ENCODE measurements around the gene DCTN1. TPM values are rescaled to one million over a fixed set of nuclear protein-coding genes. Genes with fewer than 3 reads are reported as not detected.

Gene DCTN1
- total and polyA plus RNA-seq, 4 donors: 69.9 to 142 (median 104) TPM

DNA sequence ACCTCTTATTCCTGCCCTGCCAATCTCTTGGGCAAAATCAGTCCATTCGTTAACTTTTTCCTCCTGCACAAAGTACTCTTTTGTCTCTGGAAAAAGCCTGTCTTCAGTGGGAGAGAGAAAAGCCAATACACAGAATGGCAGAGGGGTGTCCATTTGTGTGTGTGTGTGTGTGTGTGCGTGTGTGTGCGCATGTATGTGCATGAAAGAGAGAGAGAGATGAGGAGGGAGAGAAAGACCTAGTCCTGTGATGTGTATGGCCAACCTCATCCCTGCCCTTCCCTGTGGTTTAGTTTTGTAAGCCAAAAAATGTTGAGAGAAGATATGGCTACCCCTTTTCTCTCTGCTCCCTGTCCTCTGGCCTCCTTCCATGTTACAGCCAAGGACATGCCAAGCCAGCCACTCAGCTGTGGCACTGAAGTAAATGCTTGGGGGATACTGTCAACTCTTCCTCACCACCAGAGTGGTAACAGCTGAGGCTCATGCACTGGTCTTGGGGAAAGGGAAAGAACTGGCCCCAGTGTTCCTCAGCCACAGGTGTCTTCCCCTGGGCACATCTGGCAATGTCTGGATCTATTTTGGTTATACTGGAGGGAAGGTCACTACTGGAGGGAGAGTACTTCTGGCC, 47.4 kb downstream of the DCTN1 start:
- ATAC-seq (ENCODE audit: insufficient read depth, low FRiP score): no peak
- no peaks in the 10 kb centered on the region for H3K9me3 ChIP-seq (ENCODE audit: control insufficient read depth in 4 of 4, insufficient read depth in 3 of 4, low read length in 3 of 4)
- WGBS, 2 donors: 94 to 97% methylated on average over 3 of the region's 3 CpGs
- no peak overlapping the region for H3K4me3 ChIP-seq
- TF ChIP-seq, protein P1, sequence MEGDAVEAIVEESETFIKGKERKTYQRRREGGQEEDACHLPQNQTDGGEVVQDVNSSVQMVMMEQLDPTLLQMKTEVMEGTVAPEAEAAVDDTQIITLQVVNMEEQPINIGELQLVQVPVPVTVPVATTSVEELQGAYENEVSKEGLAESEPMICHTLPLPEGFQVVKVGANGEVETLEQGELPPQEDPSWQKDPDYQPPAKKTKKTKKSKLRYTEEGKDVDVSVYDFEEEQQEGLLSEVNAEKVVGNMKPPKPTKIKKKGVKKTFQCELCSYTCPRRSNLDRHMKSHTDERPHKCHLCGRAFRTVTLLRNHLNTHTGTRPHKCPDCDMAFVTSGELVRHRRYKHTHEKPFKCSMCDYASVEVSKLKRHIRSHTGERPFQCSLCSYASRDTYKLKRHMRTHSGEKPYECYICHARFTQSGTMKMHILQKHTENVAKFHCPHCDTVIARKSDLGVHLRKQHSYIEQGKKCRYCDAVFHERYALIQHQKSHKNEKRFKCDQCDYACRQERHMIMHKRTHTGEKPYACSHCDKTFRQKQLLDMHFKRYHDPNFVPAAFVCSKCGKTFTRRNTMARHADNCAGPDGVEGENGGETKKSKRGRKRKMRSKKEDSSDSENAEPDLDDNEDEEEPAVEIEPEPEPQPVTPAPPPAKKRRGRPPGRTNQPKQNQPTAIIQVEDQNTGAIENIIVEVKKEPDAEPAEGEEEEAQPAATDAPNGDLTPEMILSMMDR (IDR thresholded peaks at IDR 0.05; ENCODE audit: control extremely low read depth, extremely low read depth): no peak
- no peak for DNase-seq
- no peaks in the 10 kb centered on the region for H3K4me1 ChIP-seq (ENCODE audit: control insufficient read depth in 5 of 5, insufficient read depth in 5 of 5, low read length in 5 of 5)
- peaks cover 0 to 19% (median 7%) of the 10 kb centered on the region in 4 donors for H3K36me3 ChIP-seq (ENCODE audit: control insufficient read depth in 4 of 4, insufficient read depth in 4 of 4, low read length in 4 of 4)
- H3K27me3 ChIP-seq (ENCODE audit: control insufficient read depth in 3 of 3, insufficient read depth in 3 of 3, low read length in 2 of 3): no peaks in the 10 kb centered on the region
- H3K9ac ChIP-seq (ENCODE audit: insufficient read depth in 1 of 2, low read length in 2 of 2): no peak overlapping the region
- H3K27ac ChIP-seq (ENCODE audit: low read depth in 1 of 2, low read length in 1 of 2): no peak overlapping the region

DNA sequence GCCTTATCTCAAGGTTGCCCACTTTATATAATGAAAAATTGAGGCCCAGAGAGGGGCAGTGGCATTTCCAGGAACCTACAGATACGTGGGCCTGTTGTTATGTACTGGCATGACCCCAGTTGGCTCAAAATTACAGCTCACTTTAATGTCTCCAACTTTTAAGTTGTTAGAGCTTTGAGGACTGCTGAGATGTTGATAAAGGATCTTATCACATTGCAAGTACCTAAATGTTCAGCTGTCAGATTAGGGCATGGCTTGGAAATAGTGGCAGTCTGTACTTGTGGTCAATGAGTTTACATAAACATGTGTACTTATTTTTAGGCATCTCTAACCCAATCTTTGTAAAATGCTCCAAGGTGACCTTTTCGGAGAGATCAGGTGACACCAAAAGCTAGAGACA, 51.5 kb downstream of the DCTN1 start:
- DNase-seq (no peak), ATAC-seq (ENCODE audit: insufficient read depth, low FRiP score) (no peak)
- TF ChIP-seq, protein P1 (IDR thresholded peaks at IDR 0.05; ENCODE audit: control extremely low read depth, extremely low read depth): no peak
- Histone ChIP-seq H3K4me1 (ENCODE audit: control insufficient read depth in 5 of 5, insufficient read depth in 5 of 5, low read length in 5 of 5) (no peaks in the 10 kb centered on the region), H3K27me3 (ENCODE audit: control insufficient read depth in 3 of 3, insufficient read depth in 3 of 3, low read length in 2 of 3) (no peaks in the 10 kb centered on the region), H3K36me3 (ENCODE audit: control insufficient read depth in 4 of 4, insufficient read depth in 4 of 4, low read length in 4 of 4) (peaks cover 0 to 19% (median 7%) of the 10 kb centered on the region in 4 donors), H3K9ac (ENCODE audit: insufficient read depth in 1 of 2, low read length in 2 of 2) (no peak overlapping the region), H3K4me3 (no peak overlapping the region), H3K27ac (ENCODE audit: low read depth in 1 of 2, low read length in 1 of 2) (no peak overlapping the region), H3K9me3 (ENCODE audit: control insufficient read depth in 4 of 4, insufficient read depth in 3 of 4, low read length in 3 of 4) (no peaks in the 10 kb centered on the region)
- WGBS, 2 donors: 74 to 83% methylated on average over 2 of the region's 2 CpGs

DNA sequence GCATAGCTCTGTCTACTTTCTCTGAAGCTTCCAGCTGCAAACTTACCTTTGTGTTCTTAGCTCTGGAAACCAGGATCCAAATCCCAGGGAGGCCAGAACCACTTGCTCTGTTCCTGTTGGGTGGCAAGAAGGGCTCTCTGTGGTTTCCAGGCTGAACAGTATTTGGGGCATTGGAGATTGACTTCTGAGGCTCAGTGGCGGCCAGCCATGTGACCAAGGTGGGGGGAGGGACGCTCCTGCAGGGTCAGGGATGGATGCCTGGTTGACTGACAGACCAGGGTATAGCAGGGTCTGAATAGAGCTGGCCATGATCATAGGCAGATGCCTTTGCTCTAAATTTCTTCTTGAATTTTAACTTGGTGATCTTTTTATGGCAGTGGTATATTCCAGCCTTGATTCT, 52.0 kb downstream of the DCTN1 start:
- DNase-seq: no peak
- no peak overlapping the region for H3K9ac ChIP-seq (ENCODE audit: insufficient read depth in 1 of 2, low read length in 2 of 2)
- TF ChIP-seq, protein P1 (IDR thresholded peaks at IDR 0.05; ENCODE audit: control extremely low read depth, extremely low read depth): no peak
- WGBS, 2 donors: 73 to 91% methylated on average over 2 of the region's 2 CpGs
- no peak overlapping the region for H3K4me3 ChIP-seq
- H3K36me3 ChIP-seq (ENCODE audit: control insufficient read depth in 4 of 4, insufficient read depth in 4 of 4, low read length in 4 of 4): peaks cover 0 to 18% (median 6%) of the 10 kb centered on the region in 4 donors
- H3K27me3 ChIP-seq (ENCODE audit: control insufficient read depth in 3 of 3, insufficient read depth in 3 of 3, low read length in 2 of 3): no peaks in the 10 kb centered on the region
- ATAC-seq (ENCODE audit: insufficient read depth, low FRiP score): no peak
- H3K4me1 ChIP-seq (ENCODE audit: control insufficient read depth in 5 of 5, insufficient read depth in 5 of 5, low read length in 5 of 5): no peaks in the 10 kb centered on the region
- no peak overlapping the region for H3K27ac ChIP-seq (ENCODE audit: low read depth in 1 of 2, low read length in 1 of 2)
- H3K9me3 ChIP-seq (ENCODE audit: control insufficient read depth in 4 of 4, insufficient read depth in 3 of 4, low read length in 3 of 4): no peaks in the 10 kb centered on the region

DNA sequence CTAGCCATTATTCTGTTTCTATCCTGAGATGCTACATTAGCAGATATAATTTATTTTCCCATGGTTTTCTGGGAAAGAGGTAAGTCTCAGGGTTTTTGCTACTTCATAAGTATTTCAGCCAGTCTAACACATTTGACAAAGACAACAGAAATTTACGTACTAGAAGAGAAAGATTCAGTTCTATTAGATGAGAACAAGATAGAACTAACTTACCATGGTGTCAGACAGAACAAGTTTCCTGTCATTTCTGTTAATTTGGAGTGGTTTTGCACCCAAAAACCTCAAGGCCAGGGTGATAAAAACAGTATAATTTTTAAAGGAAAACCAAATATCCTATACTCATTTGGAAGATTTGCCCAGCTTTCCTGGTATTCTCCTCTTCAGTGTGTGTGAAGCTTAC, 52.5 kb downstream of the DCTN1 start:
- WGBS, 2 donors: 91 to 94% methylated on average over 1 of the region's 1 CpG
- Histone ChIP-seq H3K27ac (ENCODE audit: low read depth in 1 of 2, low read length in 1 of 2) (no peak overlapping the region), H3K9me3 (ENCODE audit: control insufficient read depth in 4 of 4, insufficient read depth in 3 of 4, low read length in 3 of 4) (no peaks in the 10 kb centered on the region), H3K4me1 (ENCODE audit: control insufficient read depth in 5 of 5, insufficient read depth in 5 of 5, low read length in 5 of 5) (no peaks in the 10 kb centered on the region), H3K4me3 (no peak overlapping the region), H3K27me3 (ENCODE audit: control insufficient read depth in 3 of 3, insufficient read depth in 3 of 3, low read length in 2 of 3) (no peaks in the 10 kb centered on the region), H3K36me3 (ENCODE audit: control insufficient read depth in 4 of 4, insufficient read depth in 4 of 4, low read length in 4 of 4) (peaks cover 0 to 14% (median 6%) of the 10 kb centered on the region in 4 donors), H3K9ac (ENCODE audit: insufficient read depth in 1 of 2, low read length in 2 of 2) (no peak overlapping the region)
- TF ChIP-seq, protein P1 (IDR thresholded peaks at IDR 0.05; ENCODE audit: control extremely low read depth, extremely low read depth): no peak
- no peak for DNase-seq
- ATAC-seq (ENCODE audit: insufficient read depth, low FRiP score): no peak

Measured in lung (tissue), 12 donors.